Measurements from ENCODE around the gene ANKRD18B.
"Not testable (repeated sequence)": the region's sequence is repeated elsewhere in the genome, so short reads cannot be mapped to it uniquely, and the experiment has no call there.

Gene ANKRD18B

DNA sequence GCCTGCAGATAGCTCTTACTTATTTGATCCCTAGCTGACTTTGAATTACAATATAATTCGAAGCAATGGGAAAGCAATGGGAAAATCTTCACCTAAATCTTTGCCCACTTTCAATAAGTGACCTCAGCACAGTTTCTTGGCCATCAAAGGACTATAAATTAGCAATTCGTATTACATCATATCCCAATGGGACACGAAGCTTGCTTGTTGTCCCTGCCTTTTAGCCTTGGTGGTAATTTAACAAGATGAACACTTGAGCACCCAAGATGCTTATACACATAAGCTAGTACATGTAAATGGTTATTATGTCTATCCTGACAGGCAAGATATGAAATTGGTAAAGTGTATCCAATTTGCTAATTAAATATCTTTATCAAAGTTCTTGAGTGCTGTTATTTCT lies 9.9 kb downstream of the ANKRD18B start:
- not testable (repeated sequence) for DNase-seq (ENCODE audit: low spot score)

DNA sequence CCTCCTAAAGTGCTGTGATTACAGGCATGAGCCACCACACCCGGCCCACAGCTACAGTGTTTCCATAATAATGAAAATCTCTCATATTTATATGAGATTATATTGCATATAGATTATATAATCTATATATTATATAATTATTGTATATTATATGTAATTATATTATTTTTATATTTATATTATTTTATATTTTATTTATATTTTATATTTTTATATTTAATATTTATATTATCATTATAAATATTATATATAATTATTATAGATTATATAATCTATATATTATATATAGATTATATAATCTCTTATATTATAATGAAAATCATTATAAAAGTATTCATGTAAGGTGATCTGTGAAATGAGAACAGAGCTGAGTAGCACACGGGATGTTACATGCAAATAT lies 11.5 kb downstream of the ANKRD18B start:
- no peak for DNase-seq (ENCODE audit: low spot score)

DNA sequence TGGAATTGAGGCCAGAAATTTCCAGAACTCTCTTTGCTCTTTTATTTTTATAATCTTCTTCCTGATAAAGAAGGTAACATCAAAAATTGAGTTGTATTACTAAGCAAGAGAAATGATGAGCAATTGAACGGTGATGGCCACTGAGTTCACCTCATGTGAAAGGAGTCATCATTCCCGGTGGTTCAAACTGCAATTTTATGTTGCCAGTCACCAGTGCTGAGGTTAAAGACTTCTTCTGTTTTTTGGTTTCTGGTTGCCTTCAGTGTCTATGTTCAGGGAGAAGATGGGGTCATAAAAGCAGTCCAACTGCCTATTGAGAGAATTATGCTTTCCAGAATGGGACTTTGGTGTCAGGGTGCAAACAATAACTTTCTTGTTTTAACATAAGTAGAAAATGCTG lies 19.4 kb downstream of the ANKRD18B start:
- DNase-seq (ENCODE audit: low spot score): not testable (repeated sequence)

DNA sequence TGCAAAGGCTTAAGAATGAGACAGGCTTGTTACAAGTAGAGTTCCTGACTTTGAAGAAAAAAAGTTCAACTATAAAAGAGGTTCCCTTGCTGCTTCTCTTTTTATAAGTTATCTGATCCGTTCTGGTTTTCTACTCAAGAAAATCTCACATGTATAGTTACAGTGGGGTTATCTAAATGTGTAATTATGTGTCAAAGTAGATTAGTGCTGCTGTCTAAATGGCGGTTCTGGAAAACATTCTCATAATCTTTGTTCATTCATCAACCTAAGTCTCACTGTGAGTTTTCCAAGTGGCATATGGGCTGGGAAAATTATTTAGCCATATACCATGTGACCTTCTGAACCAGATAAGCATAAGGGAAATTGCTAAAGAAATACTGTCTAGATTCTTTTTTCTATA lies 21.7 kb downstream of the ANKRD18B start:
- DNase-seq (ENCODE audit: low spot score): not testable (repeated sequence)

DNA sequence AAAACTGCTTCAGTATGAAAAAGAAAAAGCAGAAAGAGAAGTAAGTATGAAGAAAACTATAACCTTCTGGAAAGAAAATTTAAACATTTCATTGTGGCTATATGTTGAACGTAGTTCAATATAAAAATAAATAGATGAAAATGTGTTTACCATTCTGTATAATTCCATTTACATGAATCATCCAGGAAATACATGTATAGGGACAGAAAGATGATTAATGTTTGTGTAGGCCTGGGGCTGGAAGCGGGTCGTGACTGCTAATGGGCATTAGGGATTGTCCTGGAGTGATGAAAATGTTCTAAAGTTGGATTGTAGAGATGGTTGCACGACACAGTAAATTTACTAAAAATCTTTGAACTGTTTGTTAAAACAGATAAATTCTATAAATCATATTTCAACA lies 24.8 kb downstream of the ANKRD18B start:
- not testable (repeated sequence) for DNase-seq (ENCODE audit: low spot score)

DNA sequence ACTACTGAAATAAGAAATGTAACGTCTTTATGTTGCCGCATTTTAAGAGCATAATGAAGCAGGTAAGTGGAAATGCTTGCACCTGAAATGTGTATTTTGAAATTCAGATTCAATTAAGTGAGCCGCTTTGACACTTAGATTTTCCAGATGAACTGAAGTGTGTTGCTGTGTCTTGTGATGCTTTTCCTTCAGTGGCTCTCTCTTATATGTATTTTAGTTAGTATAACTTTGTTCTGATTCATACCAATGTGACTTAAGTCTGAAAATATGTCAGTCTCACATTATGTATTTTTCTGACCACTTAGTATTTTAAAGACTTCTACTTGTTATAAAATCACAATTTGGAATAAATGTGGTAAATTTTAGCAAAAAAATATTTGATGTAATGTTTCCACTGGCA lies 25.4 kb downstream of the ANKRD18B start:
- DNase-seq (ENCODE audit: low spot score): not testable (repeated sequence)

DNA sequence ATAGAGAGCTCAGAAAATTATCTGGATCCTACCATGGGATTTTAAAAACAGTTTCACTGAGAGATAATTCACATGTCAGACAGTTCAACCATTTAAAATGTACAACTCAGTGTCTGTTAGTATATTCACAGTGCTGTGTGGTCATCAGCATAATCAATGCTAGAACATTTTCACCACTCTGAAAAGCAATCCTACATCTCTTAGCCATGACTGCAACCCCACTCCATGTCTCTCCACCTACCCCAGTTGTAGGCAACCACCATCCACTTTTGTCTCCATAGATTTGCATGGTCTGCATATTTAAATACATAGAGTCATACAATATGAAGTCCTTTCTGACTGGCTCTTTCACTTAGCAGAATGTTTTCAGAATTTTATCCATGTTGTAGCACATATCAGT lies 27.1 kb downstream of the ANKRD18B start:
- not testable (repeated sequence) for DNase-seq (ENCODE audit: low spot score)

DNA sequence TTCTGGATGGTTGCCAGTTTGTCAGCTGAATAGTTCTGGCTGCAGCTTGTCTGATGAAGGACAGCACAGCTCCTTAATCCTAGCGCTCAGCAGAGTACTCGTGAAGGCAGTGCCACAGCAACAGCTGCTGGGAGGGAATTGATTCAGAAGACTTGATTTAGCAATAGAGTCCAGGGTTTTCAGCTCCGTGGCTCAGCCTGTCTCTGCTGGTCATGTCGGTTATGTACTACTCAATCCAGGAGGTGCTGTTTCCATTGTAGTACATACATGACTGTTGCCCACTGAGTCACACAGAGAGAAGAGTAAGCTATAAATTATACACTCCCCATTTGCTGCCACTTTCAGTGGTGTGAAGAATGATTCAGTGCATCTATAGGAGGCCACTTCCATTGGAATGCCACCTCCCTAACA lies 28.3 kb downstream of the ANKRD18B start:
- DNase-seq (ENCODE audit: low spot score): peak; percentile 1

DNA sequence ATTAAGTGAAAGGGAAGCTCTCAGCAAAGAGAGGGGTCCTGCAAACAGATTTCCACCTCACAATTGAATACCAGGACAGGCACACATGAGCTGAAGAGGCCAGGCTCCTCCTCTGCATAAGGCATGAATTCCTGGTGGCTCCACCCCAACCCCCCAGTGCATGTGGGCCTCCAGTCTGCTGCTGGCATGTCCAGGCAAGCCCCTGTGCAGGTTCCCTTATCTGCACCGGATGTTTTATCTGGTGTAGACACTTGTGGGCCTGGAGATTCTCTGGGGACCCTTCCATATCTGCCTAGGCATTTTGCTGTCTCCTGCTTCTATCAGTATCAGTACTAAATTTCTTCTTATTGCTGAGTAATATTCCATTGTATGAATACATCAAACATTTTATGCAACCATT lies 36.2 kb downstream of the ANKRD18B start:
- DNase-seq (ENCODE audit: low spot score): not testable (repeated sequence)

DNA sequence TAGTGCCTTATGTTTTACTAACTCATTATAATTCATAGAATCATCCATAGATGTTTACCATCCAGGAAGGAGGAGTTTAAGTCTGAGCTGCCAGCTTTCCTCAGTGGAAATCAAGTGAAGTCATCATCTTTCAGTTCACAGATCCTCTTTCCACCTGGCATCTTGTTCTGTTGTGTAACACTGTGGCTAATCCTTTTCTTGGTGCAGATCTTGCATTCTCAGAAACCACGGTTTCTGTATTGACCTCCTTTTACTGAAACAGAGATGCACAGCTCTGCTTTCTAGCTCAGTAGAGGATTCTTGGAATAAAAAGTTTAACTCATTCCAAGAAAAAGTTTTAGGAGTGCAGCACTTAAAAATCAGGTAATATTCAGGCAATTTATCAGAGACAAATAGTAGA lies 38.1 kb downstream of the ANKRD18B start:
- DNase-seq (ENCODE audit: low spot score): not testable (repeated sequence)

DNA sequence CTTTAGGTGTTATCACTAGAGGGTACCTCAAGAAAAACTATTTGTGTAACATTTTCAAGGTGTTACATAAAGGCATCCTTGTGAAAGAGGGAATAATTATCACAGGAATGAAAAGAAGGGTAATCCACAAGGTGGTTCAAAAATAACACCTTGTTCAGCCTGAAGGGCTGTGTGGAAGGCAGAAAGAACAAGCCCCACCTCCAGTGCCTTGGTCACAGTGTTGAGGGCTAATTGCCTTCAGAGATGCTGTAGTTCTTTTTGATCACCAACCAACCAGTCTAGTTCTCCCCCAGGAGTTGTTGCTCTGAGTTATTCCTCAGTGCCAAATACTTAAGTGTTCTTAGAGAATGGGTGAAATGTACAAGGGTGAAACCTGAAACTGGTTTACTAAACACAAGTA lies 43.7 kb downstream of the ANKRD18B start:
- not testable (repeated sequence) for DNase-seq (ENCODE audit: low spot score)

DNA sequence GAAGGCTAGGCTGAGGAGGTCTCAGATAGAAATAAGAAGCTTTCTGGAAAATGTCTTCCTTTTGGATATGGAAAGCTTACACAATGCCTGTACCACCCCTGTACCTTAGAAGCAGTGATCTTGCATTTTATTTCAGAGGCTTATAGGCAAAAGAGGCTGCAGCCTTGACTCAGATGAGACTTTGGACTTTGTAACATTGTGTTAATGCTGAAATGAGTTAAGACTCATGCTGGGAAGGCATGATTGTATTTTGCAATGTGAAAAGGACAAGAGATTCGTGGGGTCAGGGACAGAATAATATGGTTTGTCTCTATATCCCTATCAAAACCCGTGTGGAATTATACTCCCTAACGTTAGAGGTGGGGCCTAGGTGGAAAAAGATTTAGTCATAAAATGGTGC lies 53.7 kb downstream of the ANKRD18B start:
- not testable (repeated sequence) for DNase-seq (ENCODE audit: low spot score)

DNA sequence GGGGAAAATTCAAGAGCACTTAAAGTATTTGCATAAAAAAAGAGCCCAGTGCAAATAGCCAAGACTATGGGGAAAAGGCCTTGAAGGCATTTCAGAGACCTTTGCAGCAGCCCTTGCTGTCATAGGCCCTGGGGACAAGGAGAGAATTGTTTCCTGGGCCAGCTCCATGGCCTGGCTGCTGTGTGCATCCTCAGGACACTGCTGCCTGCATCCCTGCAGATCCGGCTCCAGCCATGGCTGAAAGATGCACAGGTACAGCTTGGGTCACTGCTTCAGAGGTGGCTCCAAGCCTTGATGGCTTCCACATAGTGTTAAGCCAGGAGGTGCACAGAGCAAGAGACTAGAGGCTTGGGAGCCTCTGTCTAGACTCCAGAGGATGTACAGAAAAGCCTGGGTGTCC lies 55.9 kb downstream of the ANKRD18B start:
- DNase-seq (ENCODE audit: low spot score): not testable (repeated sequence)

DNA sequence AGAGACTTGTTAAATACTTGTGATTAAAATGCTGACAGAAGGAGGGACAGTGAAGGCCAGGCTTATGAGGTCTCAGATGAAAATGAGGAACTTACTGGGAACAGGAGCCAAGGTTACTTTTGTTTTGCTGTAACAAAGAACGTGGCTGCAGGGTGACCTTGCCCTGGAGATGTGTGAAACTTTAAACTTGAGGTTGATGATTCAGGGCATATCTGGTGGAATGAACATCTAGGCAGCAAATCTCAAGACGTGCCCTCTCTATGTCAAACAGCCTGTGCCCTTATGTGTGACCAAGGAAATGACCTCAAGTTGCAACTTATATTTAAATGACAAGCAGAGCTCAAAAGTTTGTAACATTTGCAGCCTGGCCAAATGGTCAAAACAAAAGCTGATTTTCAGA lies 58.6 kb downstream of the ANKRD18B start:
- not testable (repeated sequence) for DNase-seq (ENCODE audit: low spot score)

DNA sequence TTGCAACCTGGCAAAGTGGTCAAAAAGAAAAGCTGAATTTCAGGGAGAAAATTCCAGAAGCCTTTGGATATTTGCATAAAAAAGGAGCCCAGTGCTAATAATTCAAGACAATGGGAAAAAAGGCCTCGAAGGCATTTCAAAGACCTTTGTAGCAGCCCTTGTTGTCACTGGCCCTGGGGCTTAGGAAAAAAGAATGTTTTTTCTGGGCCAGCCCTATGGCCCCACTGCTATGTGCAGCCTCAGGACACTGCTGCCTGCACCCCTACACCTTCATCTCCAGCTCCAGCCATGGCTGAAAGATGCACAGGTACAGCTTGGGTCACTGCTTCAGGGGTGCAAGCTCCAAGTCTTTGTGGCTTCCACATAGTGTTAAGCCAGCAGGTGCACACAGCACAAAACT lies 62.1 kb downstream of the ANKRD18B start:
- DNase-seq (ENCODE audit: low spot score): not testable (repeated sequence)

DNA sequence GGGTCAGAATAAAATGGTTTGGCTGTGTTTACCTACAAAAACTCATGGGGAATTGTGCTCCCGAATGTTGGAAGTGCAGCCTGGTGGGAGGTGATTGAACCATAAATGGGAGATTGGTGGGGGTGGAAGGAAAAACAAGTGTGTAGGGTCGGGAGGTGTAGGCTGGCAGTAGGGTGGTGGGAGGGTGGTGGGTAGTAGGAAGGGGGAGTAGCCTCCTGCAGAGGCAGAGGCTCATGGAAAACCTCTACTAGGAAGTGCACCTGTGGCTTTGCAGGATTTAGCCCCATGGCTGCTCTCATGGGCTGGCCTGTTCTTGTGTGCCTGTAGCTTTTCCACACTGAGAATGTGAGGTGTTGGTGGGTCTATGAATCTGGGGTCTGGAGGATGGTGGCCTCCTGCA lies 63.7 kb downstream of the ANKRD18B start:
- not testable (repeated sequence) for DNase-seq (ENCODE audit: low spot score)

DNA sequence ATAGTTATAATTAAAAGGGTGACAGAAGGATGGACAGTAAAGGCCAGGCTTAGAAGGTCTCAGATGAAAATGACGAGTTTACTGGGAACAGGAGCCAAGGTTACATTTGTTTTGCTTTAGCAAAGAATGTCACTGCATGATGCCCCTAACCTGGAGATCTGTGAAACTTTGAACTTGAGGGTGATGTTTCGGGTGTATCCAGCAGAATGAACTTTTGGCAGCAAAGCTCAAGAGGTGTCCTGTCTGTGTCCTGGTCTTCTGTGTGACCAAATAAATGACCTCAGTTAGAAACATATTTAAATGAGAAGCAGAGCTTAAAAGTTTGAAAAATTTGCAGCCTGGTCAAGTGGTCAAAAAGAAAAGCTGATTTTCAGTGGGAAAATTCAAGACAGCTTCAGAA lies 64.8 kb downstream of the ANKRD18B start:
- DNase-seq (ENCODE audit: low spot score): not testable (repeated sequence)

DNA sequence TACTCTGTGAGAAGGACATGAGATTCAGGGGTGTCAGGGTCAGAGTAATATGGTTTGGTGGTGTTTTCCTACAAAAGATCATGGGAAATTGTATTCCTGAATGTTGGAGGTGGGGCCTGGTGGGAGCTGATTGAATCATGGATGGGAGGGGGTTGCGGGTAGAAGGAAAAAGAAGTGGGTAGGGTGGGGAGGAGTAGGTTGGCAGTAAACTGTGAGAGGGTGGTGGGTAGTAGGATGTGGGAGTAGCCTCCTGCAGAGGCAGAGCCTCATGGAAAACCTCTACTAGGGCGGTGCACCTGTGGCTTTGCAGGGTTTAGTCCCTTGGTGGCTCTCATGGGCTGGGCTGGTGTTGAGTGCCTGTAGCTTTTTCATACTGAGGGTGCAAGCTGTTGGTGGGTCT lies 66.8 kb downstream of the ANKRD18B start:
- DNase-seq (ENCODE audit: low spot score): not testable (repeated sequence)

DNA sequence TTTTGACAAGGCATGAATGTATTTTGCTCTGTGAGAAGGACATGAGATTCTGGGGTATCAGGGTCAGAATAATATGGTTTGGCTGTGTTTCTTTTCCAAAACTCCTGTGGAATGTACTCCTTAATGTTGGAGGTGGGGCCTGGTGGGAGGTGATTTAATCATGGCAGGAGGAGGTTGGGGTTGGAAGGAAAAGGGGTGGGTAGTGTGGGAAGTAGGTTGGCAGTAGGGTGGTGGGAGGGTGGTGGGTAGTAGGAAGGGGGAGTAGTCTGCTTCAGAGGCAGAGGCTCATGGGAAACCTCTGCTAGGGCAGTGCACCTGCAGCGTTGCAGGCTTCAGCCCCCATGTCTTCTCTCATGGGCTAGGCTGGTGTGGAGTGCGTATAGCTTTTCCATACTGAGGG lies 72.9 kb downstream of the ANKRD18B start:
- DNase-seq (ENCODE audit: low spot score): not testable (repeated sequence)

DNA sequence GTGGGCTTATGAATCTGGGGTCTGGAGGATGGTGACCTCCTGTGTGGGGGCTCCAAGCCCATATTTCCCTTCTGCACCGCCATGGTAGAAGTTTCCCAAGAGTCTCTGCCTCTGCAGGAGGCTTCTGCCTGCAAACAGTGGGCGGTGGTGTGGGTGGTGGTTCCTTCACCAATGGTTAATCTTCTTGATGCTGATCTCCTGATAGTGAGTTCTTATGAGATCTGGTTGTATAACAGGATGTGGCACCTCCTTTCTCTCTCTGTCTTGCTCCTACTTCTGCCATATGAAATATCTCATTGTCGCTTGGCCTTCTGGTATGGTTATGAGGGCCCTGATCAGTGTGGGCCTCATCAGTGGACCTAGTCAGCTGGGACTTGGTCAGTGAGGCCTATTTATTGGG lies 73.3 kb downstream of the ANKRD18B start:
- not testable (repeated sequence) for DNase-seq (ENCODE audit: low spot score)

DNA sequence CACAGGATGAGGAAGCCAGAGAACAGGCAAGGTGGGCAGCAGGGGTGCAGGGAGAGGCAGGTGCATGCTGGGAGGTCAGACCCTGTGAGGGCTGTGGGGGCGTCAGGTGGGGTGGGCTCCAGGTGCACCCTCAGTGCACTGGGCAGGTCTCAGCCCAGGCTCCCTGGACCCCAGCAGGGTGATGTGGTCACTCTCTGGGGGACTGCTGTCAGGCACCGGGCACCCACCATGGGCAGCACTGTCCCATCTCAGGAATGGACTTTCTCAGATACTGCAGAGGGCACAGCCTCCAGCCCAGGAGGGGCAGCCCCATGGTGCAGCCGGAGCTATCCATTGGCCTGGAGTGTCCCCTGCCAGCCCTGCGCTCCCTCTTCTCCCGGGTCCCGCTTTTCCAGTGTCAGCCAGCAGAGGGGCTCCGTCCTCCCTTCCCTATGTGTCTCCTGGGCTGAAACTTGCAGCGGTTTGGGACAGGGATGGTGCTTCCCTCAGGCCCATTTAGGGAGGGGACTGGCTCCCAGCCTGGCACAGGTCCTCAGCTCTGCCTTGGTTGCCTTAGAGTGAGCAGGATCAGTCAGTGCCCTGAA lies 74.8 kb downstream of the ANKRD18B start:
- not testable (repeated sequence) for DNase-seq (ENCODE audit: low spot score)

DNA sequence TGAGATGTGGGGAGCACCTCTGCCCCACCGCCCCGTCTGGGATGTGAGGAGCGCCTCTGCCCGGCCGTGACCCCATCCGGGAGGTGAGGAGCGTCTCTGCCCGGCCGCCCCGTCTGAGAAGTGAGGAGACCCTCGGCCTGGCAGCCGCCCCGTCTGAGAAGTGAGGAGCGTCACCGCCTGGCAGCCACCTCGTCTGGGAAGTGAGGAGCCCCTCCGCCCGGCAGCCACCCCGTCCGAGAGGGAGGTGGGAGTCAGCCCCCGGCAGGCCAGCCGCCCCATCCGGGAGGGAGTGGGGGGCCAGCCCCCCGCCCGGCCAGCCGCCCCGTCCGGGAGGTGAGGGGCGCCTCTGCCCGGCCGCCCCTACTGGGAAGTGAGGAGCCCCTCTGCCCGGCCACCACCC lies 76.9 kb downstream of the ANKRD18B start:
- DNase-seq (ENCODE audit: low spot score): not testable (repeated sequence)

DNA sequence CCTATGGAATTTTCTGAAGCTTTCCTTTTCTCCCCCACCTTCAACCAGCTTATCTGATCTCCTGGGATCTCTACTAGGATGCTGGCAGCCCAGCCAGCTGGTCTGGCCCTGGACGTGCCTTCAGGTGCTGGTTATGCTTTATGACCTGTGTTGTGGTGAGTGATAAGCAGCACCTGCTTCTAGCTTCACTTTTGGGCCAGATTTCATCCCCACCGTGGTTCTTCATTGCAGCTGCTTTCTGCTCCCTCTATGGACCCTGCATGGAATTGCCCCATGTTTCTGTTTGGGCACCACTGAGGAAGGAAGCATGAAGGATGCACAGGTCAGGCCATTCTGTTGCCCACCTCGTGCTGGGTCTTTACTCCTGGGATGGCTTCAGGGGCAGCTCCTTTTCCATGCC lies 80.2 kb downstream of the ANKRD18B start:
- not testable (repeated sequence) for DNase-seq (ENCODE audit: low spot score)

DNA sequence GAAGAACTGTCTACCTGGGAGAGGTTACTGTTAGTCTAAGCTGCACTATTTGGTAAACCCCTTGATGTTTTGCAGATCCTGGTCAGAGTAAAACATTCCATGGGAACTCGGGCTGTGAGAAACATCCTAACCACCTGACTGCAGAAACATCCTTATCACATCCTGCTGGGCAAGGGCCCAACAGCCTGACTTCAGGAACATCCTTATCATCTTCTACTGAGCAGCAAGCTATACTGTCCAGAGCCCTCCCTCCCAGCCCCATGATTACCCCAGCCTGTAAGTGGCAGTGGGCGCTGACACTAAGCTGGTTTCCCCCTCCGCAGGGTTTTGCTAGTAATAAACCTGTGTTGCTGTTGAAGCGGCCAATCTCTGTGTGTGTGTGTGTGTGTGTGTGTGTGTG lies 80.9 kb downstream of the ANKRD18B start:
- not testable (repeated sequence) for DNase-seq (ENCODE audit: low spot score)
